Right forelimb (tissue), 1 donor: ENCODE measurements around the gene RELN.
A peak's percentile ranks its signal among the peaks of the same experiment; 100 is the strongest.

Experiments
- DNase-seq: peaks from one replicate; pipeline ENCODE4 v3.0.0-alpha.2; 2018

Gene RELN

GRCh38 chr7:103989785-103990767 lies 618 bp upstream of the RELN start:
- DNase-seq, result peak; percentile 60

GRCh38 chr7:103988468-103989199 lies 824 bp downstream of the RELN start:
- no peak for DNase-seq

- no peak for DNase-seq
These were observed 2.0 kb downstream of the RELN start for GRCh38 chr7:103987451-103987850.

GRCh38 chr7:103985565-103986126 lies 3.8 kb downstream of the RELN start:
- DNase-seq, result no peak

GRCh38 chr7:103984050-103984449 lies 5.4 kb downstream of the RELN start:
- DNase-seq, result no peak

- DNase-seq, result no peak
These were observed 6.1 kb downstream of the RELN start for GRCh38 chr7:103983201-103983977.

GRCh38 chr7:103981003-103981423 lies 8.4 kb downstream of the RELN start:
- no peak for DNase-seq

- no peak for DNase-seq
These were observed 16.6 kb downstream of the RELN start for GRCh38 chr7:103972779-103973434.

- DNase-seq, result no peak
These were observed 22.1 kb downstream of the RELN start for GRCh38 chr7:103967401-103967800.

- DNase-seq, result no peak
These were observed 22.7 kb downstream of the RELN start for GRCh38 chr7:103966593-103967277.

GRCh38 chr7:103964269-103964668 lies 25.2 kb downstream of the RELN start:
- DNase-seq, result no peak

GRCh38 chr7:103962070-103962469 lies 27.4 kb downstream of the RELN start:
- DNase-seq, result no peak

GRCh38 chr7:103958284-103958818 lies 31.1 kb downstream of the RELN start:
- no peak for DNase-seq

GRCh38 chr7:103955985-103956384 lies 33.5 kb downstream of the RELN start:
- no peak for DNase-seq

- DNase-seq, result no peak
These were observed 37.0 kb downstream of the RELN start for GRCh38 chr7:103952408-103952807.

GRCh38 chr7:103951311-103951710 lies 38.1 kb downstream of the RELN start:
- no peak for DNase-seq

- no peak for DNase-seq
These were observed 40.1 kb downstream of the RELN start for GRCh38 chr7:103949374-103949773.

- DNase-seq, result no peak
These were observed 42.3 kb downstream of the RELN start for GRCh38 chr7:103947026-103947655.

- no peak for DNase-seq
These were observed 45.1 kb downstream of the RELN start for GRCh38 chr7:103944230-103944900.

- DNase-seq, result no peak
These were observed 47.5 kb downstream of the RELN start for GRCh38 chr7:103941976-103942375.
